GM23248 (cell line): Measurements from ENCODE around the gene JMJD7.

Experiments used
- EZH2 ChIP-seq: fragments of 200-600 bp; sonication (generic); IDR thresholded peaks from 2 replicates; pipeline ENCODE4 v1.6.1; 2018; ENCODE audit warnings: antibody characterized with exemption, mild to moderate bottlenecking; ENCODE audit not compliant: insufficient read depth, poor library complexity, severe bottlenecking
- EZH2phosphoT487 ChIP-seq: fragments of 200-600 bp; sonication (generic); IDR thresholded peaks from 2 replicates; pipeline ENCODE4 v1.6.1; 2018; ENCODE audit warnings: antibody characterized with exemption, moderate library complexity, mild to moderate bottlenecking, low read depth; ENCODE audit not compliant: insufficient read depth

DNA sequence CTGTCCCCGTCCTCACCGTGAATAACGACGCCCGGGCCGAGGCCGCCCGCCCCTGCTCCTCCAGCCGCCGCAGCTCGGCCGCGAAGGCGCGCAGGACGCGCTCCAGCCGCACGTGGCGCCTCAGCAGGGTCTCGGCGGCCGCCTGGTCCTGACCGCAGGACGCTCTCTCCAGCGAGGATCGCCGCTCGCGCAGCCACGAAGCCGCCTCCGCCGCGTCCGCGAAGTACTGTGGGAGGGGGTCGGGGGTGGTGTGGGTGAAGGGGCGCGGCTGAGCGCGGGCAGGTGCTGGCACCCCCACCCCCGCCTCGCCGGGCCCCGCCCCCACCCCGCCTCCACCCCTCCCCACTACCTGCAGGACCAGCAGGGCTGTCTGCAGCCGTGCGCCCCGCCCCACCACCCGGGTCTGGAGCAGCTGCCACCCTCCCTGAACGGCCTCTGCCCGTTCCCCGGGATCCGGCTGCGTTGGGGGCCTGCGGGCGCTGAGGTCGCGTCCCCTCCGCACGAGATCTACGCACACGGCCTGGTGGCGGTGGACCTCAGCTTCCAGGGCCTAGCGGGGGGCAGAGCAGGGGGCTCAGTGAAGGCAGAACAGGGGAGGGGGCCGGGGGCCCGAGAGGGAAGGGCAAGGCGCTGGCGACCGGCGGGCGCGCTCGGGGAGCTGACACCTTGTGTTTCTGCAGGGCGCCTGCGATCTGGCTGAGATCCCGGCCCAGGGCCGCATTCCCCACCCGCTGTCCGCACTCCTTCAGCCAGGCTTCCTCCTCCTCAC, 54.2 kb downstream of the JMJD7 start:
- TF ChIP-seq EZH2phosphoT487 (no peak), EZH2 (no peak)
